GM19328 (cell line): Measurements from ENCODE around the gene PSMA7.

ENCODE experiments used
- ATAC-seq: cut with Tn5 transposase; IDR thresholded peaks from one replicate; pipeline ENCODE4 v1.9.1; 2021; ENCODE audit warnings: mild to moderate bottlenecking, moderate library complexity; ENCODE audit not compliant: unreplicated experiment

Gene PSMA7

DNA sequence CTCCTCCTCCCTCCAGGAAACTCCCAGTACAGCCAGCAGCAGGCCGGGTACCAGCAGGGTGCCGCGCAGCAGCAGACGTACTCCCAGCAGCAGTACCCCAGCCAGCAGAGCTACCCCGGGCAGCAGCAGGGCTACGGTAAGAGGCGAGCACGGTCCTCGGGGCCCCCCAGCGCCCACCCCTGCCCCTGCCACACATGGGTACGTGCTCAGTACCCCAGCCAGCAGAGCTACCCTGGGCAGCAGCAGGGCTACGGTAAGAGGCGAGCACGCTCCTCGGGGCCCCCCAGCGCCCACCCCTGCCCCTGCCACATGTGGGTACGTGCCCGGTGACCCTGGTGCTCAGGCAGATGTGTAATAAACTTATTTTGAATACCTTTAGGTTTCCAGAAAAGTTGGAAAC, 29.5 kb upstream of the PSMA7 start:
- no peak for ATAC-seq

DNA sequence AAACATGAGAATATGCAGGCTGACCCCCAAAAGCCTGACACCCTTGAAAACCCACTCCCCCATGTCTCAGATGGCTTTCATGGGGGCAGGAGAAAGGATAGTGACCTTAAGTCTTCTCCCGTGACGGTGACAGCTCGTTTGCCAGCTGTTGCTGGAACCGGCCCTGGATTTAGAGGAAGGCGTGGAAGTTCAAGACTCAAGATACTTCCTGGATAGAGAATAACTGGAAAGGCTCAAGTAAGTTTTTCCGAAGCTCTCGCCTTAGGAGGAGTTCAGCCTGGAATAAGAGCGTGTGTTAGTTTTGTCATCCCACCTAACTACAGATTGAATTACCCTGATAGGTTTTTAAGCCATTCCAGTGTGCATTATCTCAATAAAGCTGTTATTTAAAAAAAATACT, 28.1 kb upstream of the PSMA7 start:
- no peak for ATAC-seq

DNA sequence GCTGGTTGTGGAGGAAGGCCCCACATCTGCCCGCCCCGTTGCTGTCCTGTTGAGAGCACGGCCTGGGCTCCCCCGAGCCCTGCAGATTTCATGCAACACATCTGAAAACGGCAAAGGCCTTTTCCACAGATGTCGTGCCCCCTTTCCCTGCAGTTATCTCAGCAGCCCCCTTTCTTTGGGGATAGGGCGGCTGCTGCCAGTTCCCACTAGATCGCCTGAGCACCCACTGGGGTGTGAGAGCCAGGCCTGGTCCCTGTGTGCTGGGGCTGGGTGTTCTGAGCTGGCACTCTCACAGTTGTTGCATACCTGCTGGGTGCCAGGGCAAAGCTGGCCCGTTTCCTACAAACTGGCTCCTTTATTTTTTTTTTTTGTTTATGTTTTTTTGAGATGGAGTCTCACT, 27.3 kb upstream of the PSMA7 start:
- no peak for ATAC-seq

DNA sequence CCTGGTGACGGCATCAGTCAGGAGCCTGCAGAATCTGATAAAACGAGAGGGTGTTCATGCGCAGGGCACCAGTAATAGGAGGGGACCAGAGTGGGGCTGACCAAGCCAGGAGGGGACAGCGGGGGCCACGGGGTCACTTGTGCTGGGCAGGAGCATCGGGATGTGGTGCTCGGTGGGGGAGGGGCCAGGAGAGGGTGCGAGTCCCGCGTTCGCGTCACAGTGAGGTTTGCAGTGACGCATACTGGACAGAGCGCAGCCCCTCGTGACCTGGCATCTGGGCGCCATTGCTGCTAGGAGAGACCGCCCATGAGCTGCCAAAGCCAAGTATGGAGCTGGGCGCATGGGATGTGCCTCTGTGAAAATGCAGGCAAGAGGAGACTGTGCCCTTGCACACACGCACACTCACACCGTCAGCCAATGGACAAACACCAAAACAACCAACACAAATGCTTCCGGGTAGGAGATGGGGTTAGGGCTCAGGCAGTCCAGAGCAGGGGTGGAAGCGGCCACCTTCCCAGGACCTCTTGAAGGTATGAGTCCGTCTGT, 25.8 kb upstream of the PSMA7 start:
- ATAC-seq, result no peak

DNA sequence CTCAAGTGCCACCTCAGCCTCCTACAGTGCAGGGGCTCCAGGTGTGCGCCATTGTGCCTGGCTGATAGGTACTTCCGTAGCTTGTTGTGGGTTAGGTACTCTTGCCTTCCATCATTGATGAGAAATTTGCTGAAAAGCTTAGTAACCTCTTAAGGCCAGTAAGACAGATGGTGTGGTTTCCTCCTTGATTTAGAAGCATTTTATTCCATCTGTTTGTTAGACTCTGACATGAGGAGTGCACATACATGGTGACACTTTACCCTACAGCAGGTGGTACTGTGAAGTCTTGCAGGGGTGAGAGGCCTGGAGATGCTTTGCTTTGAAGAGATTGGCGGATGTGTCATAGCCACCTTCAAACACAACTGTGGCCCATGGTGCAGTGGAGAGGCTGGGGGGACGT, 24.9 kb upstream of the PSMA7 start:
- ATAC-seq, result no peak

DNA sequence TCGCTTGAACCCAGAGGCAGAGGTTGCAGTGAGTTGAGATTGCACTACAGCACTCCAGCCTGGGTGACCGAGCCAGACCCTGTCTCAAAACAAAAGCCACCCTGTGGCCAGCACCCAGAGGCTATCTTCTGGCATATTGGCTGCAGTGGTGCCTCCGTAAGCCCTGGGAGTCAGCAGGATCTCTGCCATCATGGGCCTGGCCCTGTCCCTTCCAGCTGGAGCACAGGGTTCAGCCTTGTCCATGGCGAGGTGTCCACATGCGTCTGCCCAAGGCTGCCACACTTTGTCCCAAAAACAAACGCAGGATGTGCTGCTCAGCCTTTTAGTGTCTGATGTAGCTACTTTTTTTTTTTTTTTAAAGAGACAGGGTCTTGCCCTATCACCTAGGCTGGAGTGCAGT, 24.3 kb upstream of the PSMA7 start:
- ATAC-seq, result no peak

DNA sequence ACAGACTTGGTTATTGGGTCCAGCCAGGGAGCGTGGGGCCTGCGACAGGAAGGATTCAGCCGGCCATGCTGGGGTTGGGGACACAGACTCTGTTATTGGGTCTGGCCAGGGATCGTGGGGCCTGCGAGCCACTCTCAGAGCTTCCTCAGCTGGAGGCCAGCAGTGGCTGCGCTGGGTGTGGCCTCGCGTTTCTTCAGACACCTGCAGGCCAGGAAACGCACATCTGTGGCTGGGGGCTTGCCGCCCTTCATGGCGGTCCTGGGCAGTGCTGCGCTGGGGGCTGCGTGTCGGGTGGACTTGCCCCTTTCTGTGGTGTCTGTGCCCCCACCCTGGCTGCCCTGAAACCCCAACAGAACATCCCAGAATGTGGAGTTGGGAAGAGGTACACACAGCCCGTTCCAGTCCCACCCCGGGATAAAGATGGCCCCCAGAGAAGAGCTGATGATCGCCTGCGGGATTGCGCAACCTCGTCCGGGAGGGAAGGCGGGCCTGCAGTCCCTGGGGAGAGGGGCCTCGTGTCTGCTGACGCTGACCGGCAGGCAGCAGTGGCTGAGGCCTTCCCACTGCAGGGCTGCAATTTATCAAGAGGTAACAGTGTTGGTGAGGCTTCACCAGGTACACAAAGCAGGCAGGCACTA, 22.7 kb upstream of the PSMA7 start:
- no peak for ATAC-seq

DNA sequence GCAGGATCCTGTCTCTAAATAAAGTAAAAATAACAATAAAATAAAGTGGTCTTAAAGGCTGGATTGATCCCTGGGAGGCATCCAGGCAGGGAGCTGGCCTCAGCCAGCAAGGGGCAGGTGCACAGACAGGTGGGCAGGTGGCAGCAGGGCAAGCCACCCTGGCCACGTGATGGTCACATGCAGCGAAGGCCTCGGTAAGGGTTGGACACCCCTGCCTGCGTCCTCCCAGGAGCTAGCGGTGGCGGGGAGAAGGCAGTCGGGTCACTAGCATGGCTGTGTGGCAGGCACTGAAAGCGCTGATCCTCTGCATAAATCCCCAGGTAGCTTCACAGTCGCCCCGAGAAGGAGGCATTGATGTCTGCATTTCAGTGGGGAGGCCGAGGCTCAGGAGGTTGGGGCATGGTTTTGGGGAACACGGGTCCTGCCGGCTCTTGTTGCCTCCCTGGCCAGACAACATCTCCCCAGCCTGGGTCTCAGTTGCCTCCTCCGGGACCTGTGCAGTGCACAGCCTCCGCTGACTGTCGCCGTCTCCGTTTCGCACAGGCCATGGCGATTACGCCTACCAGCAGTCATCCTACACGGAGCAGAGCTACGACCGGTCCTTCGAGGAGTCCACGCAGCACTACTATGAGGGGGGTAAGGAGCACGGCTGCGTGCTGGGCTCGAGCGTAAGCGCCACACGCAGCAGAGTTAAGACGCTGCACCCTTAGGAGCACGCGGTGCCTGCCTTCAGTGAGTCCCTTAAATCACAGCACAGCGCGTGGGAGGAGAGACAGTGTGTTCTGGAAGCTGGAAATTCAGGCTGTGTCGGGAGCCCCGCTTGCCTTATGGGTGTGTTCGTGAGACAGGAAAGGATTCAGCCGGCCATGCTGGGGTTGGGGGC, 21.9 kb upstream of the PSMA7 start:
- no peak for ATAC-seq

DNA sequence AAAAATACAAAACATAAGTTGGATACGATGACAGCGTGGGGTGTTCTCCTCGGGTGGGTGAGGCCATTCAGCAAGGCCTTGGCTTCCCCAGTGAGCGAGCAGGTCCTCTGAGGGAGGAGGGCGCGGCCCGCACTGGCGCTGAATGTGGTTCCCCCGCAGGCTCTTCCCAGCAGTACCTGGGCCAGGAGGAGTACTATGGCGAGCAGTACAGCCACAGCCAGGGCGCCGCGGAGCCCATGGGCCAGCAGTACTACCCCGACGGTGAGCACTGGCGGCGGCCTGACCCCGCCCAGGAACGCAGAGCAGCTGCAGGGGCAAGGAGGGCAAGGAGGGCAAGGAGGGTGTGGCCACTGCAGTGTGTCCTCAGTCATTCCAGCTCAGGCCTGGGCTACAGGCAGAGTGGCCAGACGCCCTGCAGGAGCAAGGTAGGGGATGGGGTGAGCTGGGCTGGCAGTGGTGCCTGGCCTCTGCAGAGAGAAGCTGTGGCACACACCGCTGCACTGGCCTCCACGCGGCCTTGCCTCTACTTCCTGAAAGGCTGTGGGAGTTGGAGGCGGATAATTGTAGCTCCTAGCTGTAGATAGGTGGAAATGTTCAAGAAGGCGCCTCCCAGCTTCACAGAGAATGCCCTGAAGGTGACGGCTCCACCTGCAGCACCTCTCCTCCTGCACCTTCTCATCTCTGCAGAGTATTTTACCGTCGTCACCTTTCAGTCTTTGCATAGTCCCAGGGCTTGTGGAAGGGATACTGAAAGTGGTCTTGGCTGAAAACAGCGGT, 21.0 kb upstream of the PSMA7 start:
- no peak for ATAC-seq

DNA sequence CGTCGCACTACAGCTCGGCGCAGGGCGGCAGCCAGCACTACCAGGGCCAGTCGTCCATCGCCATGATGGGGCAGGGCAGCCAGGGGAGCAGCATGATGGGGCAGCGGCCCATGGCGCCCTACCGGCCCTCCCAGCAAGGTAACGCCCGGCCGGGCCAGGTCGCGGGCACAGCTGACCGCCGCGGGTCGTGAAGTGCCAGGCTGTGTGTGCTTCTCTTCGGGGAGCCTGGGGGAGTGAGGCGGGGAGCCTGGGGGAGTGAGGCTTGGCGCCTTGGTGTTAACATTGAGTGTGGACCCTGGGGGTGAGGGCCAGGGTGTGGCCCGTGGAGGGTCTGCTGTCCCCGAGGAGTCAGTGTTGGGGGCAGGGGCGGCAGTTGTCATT, 20.3 kb upstream of the PSMA7 start:
- ATAC-seq, result no peak

DNA sequence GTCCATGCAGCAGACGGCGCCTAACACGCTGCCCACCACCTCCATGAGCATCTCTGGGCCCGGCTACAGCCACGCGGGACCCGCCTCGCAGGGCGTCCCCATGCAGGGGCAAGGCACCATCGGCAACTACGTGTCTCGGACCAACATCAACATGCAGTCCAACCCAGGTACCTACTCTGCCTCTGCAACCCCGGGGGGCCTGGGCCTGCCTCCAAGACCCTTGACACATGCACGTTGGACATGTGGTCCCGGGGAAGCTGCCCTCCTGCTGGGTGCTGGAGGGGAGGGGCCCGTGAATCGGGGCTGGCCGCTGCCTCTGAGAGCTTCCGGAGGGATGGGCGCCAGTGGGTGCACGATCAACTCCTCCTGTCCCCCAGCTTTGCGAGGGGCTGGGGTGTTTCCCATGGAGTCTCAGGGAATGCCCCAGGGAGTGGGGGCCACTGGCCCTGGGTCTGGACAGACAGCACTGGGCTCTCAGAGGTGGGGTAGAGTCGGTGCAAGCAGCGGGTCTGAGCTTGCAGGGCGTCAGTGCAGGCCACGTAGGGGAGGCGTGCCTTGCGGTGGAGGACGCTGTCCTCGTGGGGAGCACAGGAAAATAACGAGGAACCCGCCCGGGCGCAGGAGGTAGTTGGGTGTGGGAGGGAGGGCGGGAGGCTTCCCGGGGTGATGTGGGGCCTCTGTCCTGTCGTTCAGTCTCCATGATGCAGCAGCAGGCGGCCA, 19.7 kb upstream of the PSMA7 start:
- ATAC-seq, result no peak

DNA sequence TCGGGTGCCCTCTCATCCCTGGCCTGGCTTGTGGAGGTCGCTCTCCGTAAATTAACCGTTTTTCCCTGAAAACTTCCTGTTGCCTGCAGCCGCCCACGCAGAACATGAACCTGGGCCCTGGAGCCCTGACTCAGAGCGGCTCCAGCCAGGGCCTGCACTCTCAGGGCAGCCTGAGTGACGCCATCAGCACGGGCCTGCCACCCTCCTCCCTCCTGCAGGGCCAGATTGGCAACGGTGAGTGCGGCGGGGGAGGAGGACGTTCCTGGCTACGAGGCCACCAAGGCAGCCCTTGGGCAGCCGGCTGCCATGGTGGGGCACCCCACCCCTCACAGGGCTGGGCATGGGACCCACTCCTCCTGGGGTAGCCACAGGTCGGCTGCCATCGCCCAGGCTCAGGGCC, 18.2 kb upstream of the PSMA7 start:
- ATAC-seq, result no peak

DNA sequence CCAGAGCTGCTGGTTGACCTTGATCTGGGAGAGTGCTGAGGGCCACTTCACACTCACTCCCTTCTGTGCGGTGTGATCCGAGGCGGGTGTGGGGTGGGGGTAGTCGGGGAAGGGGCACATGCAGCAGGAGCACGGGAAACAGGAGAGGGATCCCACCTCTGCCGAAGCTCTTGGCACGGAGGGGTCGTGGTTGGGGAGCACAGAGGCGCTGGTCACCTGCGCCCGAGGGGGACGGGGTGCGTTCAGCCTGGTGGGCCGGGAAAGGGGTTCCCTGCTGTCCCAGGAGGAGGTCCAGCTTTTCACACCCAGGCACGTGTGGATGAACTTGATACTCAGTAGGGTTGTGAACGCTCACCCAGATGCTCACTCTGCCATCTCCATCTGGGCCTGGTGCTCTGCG, 17.7 kb upstream of the PSMA7 start:
- ATAC-seq, result no peak

DNA sequence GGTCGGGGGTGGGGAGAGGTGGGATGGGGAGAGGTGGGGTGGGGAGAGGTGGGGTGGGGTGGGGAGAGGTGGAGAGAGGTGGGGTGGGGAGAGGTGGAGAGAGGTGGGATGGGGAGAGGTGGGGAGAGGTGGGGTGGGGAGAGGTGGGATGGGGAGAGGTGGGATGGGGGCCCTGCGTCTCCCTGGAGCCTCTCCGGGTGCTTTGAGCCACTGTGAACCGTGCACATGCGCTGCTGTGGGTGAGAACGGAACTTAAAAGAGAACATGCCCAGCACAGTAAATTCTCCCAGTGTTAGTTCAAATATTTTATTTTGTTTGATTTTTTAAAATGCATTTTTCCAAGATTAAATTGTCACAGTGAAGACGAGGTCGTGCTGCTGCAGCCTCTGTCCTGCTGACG, 17.1 kb upstream of the PSMA7 start:
- ATAC-seq, result no peak

DNA sequence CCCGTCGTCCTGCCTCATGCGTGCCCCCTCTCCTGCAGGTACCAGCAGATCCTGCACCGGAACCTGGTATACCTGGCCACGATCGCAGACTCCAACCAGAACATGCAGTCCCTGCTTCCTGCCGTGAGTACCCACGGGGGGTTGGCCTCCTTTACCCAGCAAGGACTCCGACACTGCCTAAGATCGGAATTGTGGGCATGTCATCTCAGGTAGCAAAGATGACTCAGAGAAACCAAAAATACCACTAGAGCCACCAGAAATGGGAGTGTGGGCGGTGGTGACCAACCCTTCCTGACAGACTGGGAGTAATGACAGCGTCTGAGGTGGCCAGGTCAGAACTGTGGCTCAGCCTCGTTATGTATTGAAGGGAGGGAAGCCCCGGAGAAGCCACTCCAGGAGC, 16.6 kb upstream of the PSMA7 start:
- no peak for ATAC-seq

DNA sequence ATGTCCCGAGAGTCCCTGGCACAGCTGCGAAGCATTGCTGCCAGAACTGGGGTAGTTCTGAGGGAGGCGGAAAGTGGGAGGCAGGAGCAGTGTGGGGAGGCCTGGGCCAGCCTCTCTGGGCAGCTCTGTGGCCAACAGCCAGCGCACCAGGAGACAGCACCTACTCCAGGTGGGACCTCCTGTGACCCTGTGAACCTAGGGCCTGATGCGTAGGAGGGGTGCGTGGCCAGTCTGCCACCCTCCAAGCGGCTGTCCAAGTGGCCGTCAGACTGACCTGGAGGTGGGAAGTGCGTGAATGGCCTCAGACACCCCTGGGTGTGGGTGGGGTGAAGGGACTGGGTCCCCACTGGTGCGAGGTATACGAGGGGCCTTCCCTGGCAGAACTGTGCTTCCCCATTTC, 15.9 kb upstream of the PSMA7 start:
- no peak for ATAC-seq

DNA sequence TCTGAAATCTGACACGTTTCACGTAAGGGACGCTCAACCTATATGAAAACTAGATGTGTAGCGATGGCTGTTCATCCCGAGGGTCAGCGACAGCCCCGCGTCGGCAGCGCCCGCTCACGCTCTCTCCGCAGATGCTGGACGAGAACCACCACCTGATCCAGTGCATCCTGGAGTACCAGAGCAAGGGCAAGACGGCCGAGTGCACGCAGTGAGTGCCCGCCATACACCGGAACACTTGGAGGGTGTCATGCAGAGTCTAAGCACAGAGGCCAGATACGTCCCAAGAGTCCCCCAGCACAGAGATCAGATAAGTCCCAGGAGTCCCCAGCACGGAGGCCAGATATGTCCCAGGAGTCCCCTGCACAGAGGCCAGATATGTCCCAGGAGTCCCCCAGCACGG, 15.3 kb upstream of the PSMA7 start:
- no peak for ATAC-seq

DNA sequence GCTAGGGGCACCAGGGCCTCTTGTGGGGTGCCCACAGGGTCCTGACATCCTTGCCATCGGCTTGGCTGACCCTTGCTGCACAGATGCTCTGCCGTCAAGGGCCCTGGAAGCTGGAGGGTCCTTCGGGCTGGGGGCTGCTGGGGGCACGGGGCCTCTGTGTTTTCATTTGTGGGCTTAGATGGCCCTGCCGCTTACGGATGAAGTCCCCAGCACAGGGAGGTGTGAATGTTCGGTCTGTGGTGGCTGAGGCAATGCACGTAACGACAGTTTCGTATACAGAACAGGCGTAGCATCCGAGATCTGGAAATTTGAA, 14.8 kb upstream of the PSMA7 start:
- ATAC-seq, result no peak

DNA sequence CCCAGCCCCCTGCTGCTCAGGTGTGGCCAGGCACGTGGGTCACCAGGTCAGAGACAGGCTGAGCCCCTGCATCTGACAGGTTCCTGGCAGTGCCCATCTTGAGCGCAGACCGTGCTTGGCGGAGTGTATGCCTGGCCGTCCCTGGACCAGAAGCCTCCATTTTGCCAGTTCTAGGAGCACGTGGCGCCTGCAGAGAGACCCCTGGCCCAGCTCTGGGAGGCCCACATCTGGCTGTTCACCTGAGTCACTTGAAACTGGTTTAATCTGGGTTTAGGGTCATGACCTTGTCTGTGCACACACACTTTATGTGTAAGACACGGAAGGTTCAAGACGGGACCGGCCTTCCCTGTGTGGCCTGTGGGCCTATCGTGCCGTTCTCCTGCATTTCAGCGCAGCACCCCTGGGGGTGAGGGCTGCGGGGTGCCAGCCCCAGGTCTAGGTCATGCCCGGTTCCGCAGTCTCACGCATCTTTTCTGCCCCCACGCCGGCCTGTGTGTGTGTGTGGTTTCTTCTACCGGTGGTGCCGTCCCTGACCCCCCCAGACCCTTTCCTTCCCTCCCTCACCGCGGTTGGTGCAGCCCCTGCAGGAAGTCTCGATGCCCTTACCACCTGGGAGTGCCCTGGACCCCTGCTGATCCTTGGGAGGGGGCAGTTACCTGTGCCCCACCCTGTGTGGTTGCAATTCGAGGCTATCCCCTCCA, 14.3 kb upstream of the PSMA7 start:
- ATAC-seq, result no peak

DNA sequence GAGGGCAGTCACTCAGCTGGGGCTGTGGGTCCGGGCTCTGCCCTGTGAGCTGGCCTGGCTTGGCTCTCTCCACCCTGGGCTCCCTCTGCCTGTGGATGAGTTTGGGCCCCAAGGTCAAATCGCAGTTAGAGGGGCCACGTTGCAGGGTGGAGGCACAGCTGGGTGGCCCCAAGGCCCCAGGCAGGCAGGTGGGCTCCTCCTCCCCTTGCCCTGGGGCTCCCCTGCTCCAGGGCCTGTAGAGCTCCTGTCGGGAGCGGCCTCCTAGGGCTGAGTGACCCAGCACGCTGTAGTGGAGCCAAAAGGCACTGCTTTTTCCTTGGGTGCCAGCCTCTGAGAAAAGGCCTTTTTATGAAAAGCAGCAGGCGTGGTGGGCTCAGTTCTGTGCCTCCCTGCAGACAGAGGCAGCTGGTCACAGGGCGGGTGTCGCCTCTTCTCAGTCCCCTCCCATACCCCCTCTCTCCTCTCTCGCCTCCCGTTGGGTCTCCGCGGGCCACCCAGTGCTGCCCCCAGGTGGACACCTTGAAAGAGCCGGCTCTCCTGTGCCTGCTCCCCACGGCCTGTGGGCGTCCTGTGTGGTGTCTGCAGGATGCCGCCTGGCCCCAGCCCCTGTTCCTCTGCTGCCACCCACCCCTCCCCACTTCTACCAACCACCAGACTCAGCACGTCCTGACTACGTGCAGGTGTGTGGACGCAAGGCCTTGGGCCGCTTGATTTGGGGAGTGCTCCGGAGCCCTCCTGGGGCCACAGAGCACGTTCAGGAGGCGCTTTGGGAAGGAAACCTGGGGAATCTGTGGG, 13.6 kb upstream of the PSMA7 start:
- ATAC-seq, result no peak
